GM19023 (cell line): Measurements from ENCODE around the gene ANKIB1.
A peak's percentile ranks its signal among the peaks of the same experiment; 100 is the strongest.
"Not testable (repeated sequence)": the region's sequence is repeated elsewhere in the genome, so short reads cannot be mapped to it uniquely, and the experiment has no call there.

Experiments
- ATAC-seq: cut with Tn5 transposase; IDR thresholded peaks from one replicate; pipeline ENCODE4 v1.9.1; 2021; ENCODE audit warnings: mild to moderate bottlenecking, moderate library complexity; ENCODE audit not compliant: unreplicated experiment

The ANKIB1 gene, protein sequence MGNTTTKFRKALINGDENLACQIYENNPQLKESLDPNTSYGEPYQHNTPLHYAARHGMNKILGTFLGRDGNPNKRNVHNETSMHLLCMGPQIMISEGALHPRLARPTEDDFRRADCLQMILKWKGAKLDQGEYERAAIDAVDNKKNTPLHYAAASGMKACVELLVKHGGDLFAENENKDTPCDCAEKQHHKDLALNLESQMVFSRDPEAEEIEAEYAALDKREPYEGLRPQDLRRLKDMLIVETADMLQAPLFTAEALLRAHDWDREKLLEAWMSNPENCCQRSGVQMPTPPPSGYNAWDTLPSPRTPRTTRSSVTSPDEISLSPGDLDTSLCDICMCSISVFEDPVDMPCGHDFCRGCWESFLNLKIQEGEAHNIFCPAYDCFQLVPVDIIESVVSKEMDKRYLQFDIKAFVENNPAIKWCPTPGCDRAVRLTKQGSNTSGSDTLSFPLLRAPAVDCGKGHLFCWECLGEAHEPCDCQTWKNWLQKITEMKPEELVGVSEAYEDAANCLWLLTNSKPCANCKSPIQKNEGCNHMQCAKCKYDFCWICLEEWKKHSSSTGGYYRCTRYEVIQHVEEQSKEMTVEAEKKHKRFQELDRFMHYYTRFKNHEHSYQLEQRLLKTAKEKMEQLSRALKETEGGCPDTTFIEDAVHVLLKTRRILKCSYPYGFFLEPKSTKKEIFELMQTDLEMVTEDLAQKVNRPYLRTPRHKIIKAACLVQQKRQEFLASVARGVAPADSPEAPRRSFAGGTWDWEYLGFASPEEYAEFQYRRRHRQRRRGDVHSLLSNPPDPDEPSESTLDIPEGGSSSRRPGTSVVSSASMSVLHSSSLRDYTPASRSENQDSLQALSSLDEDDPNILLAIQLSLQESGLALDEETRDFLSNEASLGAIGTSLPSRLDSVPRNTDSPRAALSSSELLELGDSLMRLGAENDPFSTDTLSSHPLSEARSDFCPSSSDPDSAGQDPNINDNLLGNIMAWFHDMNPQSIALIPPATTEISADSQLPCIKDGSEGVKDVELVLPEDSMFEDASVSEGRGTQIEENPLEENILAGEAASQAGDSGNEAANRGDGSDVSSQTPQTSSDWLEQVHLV

DNA sequence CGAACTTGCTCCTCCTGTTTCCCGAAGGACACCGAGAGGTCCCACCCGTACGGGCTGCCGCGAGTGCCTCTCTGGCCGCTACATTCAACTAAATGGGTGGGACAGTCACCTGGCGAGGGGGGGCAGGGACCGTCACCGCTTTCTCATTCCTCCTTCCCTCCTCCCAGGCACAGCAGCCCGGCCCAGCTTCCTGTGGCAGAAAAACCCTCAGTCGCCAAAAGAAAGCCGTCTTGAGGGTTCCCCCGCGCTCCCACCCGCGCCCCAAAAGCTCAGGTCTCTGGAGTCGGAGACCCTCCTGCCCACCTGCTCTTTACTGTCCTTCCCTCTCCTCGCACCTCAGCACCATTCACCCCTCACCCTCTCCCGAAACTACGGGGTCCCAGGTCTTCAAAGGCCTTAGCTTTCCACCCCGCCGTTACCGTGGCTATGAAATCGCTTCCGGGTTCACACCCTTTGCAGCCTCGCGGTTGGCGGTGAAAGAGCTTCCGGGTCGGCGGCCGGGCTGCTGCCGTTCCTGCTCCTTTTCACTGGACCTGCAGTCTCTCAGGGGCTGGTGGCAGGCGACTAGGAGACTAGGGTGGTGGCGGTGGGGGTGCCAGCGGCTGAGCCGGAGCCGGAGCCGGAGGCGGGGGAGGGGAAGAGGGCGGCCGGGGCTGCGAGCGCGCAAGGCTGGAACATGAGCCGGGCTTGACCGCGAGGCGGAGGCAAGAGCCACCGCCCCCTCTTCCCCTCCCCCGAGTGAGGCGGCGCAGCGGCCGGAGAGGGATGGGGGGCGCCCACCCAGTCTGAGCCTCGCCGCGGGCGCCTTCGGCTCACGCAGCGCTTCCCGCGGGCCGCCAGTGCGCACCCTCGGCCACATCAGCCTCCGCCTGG is at the start of gene ANKIB1, which contains the start of gene KRIT1:
Gene ANKIB1, plus strand, starts transcription at position 488 of the 873 bp plus-strand sequence. CDS start 49,005 bp downstream, outside the sequence.
Gene KRIT1, minus strand, starts transcription at position 428 of the 873 bp plus-strand sequence. CDS start 3,779 bp downstream, outside the sequence.
- peak; percentile 82 for ATAC-seq

DNA sequence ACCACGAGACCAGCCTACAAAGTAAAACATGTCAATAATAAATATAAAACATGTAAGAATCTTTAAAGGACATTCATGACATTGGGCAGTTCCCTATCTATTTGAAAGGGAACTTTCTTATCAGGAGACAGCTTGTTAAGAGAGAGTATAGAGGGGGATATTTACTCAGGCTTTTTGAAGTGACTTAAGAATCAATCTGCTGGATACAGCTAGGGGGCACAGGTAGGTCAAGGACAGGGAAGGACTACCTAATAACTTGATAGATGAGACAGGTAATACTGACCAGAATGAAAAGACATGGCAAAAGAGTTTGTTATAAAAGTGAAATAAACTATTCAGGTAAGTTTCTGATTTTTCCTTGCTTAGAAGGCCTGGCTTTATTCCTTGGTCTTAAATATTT is 45.0 kb upstream of the ANKIB1 start:
- ATAC-seq = no peak

DNA sequence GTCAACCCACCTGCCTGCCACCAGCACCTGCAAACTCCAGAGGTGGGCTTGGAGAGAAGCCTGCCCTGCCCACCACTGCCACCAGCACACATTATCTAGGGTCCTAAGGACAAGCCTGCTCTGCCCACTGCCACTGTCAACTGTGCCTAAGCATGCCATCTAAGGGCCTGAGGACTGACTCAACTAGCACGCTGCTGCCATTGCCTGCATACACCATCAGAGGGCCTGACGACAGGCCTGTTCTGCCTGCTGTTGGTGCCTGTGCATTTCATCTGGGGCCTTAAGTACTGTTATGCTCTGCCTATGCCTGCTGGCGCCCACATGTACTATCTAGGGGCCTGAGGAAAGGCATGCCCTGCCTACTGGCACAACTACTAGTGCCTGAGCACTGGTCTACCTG is 39.8 kb upstream of the ANKIB1 start:
- no peak for ATAC-seq

DNA sequence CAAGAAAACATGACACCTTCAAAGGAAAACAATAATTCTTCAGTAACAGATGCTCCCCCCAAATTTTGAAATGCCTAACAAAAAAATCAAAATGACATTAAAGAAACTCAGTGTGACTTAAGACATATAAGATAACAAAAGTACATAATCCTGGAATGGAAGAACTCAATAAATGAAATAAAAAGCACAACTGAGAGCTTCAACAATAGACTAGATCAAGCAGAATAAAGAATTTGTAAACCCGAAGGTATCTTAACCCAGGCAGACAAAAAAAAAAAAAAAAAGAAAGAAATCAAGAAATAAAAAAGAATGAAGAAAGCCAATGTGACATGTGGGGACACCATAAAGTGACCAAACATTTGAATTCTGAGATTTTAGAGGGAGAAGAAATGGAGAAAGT is 39.1 kb upstream of the ANKIB1 start:
- ATAC-seq = no peak

DNA sequence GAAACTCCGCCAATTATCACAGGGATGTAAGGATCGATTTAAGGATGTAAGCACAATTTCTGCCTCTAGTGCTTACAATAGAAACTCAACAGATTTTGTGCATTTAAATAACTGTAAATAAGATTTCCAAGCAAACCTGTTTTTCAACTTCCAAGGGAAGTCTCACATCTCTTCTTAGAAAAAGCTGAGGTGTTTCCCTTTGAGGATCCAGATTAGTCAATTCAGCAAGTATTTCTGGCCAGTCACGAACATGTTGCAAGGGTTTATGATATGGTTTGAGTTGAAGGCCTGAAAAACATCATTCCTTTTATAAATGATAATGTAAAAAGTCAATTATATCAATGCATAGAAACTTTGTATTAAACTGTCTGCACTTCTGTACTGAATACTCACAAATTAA is 24.0 kb upstream of the ANKIB1 start:
- no peak for ATAC-seq

DNA sequence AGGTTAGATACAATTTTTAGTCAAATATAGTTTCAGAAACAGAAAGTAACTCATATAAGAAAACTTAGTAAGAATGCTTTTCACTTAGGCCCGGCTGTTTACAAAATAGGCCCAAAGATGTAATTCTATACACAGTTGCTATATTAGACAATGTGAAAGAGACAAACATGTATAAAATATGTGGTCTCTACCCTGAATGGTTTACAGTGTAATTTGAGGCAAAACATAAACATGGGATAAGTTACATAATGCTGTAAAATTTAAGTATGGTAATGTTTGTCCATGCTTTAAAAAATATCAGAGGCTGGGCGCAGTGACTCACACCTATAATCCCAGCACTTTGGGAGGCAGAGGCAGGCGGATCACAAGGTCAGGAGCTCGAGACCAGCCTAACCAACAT is 18.8 kb upstream of the ANKIB1 start:
- no peak for ATAC-seq

DNA sequence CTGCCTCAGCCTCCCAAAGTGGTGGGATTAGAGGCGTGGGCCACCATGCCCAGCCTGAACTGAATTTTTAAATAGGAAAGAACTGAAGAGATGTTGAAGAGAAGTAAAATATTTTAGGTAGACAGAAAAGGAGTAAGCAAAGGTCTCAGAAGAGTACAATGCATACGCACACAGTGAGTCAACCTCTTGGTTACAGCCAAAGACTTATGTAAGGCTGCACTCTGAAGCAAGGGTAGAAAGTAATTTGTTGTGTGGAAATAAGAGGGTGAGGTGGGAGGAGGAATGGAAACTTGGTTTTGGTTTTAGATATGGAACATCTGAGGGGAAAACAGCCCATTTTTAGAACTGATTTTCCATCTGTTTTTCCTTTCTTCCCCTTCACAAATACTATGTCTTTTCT is 17.7 kb upstream of the ANKIB1 start:
- no peak for ATAC-seq

DNA sequence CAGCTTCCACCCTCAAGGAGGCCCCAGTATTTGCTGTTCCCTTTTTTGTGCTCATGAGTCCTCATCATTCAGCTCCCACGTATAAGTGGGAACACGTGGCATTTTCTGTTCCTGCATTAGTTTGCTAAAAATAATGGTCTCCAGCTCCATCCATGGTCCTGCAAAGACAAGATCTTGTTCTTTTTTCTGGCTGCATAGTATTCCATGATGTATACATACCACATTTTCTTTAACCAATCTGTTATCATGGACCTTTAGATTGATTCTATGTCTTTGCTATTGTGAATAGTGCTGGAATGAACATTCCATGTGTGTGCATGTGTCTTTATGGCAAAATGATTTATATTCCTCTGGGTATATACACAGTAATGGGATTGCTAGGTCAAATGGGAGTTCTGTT is 17.0 kb upstream of the ANKIB1 start:
- no peak for ATAC-seq

DNA sequence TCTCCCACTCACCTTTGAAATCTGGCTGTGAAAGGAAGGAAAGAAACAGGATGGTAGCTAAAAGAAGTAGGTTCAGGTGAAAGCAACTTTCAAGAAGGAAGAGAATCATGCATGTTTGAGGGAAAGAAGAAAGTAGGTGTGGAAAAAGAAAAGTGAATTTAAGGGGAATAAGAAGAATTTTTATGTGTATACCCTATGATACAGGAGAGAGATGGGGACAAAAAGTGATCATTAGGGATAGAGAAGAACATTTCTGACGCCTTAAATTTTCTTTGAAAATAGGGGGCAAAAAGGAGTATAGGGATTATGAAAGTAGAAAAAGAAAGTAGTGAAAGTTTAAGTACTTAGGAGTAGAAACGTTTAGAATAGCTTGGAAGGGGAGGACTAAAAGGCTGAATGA is 15.2 kb upstream of the ANKIB1 start:
- no peak for ATAC-seq

DNA sequence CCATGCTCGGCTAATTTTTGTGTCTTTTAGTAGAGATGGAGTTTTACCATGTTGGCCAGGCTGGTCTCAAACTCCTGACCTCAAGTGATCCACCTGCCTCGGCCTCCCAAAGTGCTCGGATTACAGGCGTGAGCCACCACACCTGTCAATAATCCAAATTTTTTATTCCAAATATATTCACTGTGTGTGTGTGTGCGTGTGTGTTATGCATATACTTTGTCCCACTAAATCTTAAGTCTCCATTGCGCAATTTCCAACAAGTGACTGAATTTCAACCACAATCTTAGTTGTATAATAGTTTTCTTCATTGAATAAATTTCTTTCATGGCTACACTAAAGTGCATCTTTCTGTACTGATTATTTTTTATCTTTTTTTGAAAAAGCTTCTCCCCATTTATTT is 2.8 kb upstream of the ANKIB1 start:
- ATAC-seq = no peak

DNA sequence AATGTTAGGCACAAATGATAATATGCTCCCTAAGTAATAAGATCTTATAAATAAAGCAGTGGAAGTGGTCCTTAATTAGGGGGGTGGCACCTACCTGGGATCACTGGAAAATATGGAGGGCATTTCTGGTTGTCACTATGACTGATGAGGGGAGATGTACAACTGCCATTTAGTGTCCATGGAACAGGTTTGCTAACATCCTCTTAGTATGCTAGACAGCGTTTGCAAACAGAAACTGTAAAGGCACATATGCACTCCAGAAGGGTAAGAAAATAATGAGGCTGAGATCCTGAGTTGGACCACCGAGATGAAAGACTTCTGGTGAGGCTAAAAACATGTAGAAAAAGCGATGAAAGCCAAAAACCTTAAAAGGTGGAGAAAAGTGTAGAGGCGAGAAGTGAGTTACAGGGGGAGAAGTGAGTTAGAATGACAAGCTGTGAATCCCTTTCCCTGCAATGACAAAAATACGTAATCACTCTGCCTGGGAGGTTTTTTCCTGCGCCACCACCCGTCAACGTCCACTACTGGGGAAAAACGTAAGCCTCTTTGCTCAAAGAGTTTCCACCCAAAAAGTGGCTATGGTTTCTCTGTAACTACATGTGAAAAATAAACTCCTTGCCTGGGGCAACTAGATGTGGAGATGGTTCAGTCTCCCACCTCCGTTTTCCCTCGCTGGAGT is 827 bp upstream of the ANKIB1 start:
- no peak for ATAC-seq

DNA sequence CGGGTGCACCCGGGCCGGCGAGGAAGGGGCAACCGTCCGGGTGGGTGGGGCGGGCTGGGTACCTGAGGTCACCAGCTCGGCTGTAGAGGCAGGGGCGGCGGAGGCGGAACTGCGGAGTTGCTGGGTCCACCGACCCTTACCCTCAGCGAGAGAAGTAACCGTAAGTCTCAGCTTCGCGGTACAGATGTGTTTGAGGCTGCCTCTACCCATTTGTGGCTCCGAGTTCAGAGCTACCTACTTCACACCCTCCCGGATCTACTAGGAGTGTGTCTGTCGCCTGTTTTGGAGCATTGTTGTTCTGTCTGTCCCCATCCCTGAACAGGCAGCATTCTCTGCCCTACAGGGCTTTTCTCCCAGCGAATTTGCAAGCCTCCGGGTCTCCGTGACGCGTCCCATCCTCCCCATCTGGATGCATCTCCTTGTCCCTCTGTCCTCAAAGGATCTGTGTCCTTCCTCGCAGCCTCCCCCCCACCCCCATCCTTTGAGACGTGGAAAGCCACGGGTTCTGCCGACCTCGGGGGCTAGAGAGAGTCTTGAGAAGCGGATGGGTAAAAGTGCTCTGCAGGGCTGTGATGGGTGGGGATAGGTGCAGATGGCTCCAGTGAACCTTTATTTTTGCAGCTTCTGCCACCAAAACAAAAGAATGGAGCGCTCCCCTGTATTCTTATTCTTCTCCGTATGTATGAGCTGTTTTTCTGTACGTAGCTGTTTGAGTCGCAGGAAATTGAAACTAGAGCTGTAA is 757 bp downstream of the ANKIB1 start:
- ATAC-seq = peak; percentile 33

DNA sequence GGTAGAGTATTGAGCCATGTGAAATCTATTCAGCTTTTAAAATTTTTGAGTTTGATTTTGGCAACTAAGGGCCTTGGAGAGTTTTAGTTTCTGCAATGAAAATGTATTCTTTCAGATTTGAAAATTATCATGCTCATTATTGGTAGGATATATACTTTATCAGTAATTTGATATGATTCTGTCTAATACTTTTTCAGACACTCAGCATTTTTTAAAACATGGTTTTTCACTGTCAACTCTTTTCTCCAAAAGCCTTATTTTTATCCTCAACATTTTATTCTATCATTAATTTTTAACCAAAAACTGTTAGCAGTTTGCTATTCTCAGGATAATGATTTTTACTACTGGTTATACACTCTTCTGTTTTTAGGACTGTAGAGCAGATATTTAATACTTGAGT is 4.8 kb downstream of the ANKIB1 start:
- ATAC-seq = no peak

DNA sequence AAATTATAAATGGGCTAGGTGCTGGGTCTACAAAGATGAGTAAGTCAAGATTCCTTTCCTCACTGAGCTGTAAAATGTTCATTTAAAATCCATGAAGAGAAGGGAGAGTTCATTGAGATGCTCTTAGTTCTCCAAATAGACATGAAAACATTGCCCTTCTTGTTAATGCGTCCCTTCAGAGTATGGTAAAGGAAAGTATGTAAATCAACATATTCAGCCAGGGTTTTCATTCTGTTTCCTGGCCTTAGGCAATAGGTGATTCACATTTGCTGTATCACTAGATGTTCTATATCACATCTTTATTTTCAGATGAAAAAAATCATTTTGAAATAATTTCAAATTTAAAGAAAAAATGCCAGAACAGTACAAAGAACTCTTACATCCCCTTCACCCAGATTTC is 5.4 kb downstream of the ANKIB1 start:
- ATAC-seq = no peak

DNA sequence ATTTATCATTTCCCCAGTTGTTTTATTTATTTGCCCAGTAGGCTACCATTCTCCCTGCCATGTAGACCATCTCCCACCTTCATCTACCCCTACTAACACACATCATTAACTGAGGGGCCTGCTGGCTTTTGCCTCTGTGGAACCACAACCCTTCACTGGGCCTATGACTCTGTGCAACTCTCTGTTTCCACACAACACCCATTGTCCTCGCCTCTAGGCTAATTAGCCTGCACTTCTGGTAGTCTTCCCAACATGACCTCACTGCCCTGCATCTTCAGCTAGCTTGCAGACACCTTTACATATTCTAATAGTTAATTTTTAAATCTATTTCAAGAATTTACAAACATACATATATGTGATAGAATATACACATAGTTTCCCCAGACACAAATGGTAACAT is 7.5 kb downstream of the ANKIB1 start:
- ATAC-seq = no peak

DNA sequence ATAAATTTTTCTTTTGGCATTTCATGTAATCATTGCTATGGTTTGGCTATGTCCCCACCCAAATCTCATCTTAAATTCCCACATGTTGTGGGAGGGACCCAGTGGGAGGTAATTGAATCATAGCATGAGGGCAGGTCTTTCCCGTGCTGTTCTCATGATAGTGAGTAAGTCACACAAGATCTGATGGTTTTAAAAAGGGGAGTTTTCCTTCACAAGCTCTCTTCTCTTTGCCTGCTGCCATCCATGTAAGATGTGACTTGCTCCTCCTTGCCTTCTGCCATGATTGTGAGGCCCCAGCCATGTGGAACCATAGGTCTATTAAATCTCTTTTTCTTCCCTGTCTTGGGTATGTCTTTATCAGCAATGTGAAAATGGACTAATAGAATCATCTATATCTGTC is 9.0 kb downstream of the ANKIB1 start:
- not testable (repeated sequence) for ATAC-seq

DNA sequence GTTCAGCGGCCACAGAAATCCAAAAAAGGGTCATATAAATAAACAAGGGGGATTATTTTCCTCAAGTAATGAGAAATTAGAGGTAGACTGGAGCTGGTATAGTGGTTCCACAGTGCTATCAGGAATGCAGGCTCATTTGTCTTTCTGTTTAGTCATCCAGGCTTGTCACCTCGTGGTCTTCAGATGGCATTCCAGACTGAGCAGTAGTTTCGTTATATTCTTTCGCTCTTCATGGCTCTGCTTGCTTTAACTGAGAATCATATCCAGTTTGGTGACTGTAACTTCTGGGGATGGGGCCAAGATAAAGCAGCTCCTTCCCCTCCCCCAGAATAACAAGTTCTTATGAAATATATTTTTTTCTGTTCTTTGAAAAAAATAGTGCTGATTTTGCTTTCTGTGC is 9.5 kb downstream of the ANKIB1 start:
- no peak for ATAC-seq

DNA sequence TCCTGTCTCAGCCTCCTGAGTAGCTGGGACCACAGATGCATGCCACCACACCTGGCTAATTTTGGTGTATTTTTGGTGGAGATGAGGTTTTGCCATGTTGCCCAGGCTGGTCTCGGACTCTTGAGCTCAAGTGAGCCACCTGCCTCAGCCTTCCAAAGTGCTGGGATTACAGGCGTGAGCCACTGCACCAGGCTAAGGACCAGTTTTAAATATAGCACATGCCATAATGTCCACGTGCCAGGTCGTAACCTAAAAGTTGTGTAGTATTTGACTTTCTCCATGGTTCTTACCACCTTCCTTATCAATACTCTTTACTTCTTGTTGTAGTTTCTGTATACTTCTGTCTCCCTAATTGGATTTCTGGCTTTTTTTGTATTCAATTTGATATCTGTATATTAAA is 13.3 kb downstream of the ANKIB1 start:
- ATAC-seq = no peak

DNA sequence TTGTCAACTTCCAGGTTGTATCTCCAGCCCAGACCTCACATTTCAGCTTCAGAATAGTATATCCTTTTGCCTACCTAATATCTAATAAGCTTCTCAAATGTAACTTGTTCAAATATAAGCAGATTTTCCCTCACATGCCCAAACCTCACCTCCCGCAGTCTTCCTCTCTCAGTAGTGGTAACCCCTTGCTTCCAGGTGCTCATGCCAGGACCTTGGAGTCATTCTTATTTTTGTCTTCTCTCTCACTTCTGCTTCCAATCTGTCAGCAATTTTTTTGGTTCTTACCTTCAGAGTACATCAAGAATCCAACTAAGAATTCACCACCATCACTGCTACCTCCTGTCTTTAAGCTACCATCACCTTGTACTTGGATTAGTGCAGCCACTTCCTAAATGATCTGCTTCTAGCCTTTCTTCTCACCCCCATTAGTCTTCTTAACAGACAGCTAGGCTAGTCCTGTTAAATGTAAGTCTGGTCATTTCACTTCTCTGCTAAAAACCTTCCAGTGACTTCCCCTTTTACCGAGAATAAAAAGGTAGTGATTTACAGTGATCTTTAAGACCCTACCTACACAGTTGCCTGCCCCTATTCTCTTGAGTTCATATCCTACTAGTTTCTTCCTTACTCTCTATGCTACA is 14.0 kb downstream of the ANKIB1 start:
- ATAC-seq = no peak
